Psoas muscle (tissue), 8 donors: ENCODE data around the gene NECAP2. TPM values are rescaled to one million over a fixed set of nuclear protein-coding genes. Genes with fewer than 3 reads are reported as not detected.
"Not testable (repeated sequence)": the region's sequence is repeated elsewhere in the genome, so short reads cannot be mapped to it uniquely, and the experiment has no call there.

Experiments
- ATAC-seq, 4 donors: fragments of 200-7000 bp; cut with Tn5 transposase; one replicate each; pipeline ENCODE4 v1.9.1; 2020; ENCODE audit warnings: moderate library complexity in 3 of 4, mild to moderate bottlenecking in 2 of 4
- DNase-seq, 2 donors: peaks; one replicate each; pipeline ENCODE4 v3.0.0-alpha.2; 2020
- H3K27ac ChIP-seq: fragments of 200-600 bp; one replicate; pipeline ENCODE4 v1.8.0; 2022
- H3K27me3 ChIP-seq, 3 donors: fragments of 200-600 bp in 1 of 3; one replicate each; pipeline versions ENCODE4 v1.6.1 to v1.8.0; 2013 to 2022; ENCODE audit warnings: low read length in 2 of 3, mild to moderate bottlenecking in 2 of 3, moderate library complexity in 1 of 3; ENCODE audit not compliant: insufficient read depth in 3 of 3
- H3K36me3 ChIP-seq, 2 donors: fragments of 200-600 bp in 1 of 2; one replicate each; pipeline versions ENCODE4 v1.6.1 to v1.8.0; 2013 to 2022; ENCODE audit warnings: low read depth in 1 of 2, mild to moderate bottlenecking in 1 of 2, moderate library complexity in 1 of 2; ENCODE audit not compliant: insufficient read depth in 1 of 2
- H3K4me1 ChIP-seq: fragments of 200-600 bp; one replicate; pipeline ENCODE4 v1.8.0; 2022
- H3K4me3 ChIP-seq: fragments of 200-600 bp; one replicate; pipeline ENCODE4 v1.8.0; 2022; ENCODE audit warnings: mild to moderate bottlenecking
- H3K9me3 ChIP-seq: fragments of 200-600 bp; one replicate; pipeline ENCODE4 v1.8.0; 2022
- WGBS, 3 donors: extraction: QIAGEN DNeasy Blood & Tissue Kit; methylation state at CpG; one replicate each; pipeline versions ENCODE4 v1.1.6 to v1.1.7; 2013; 5-methylcytosine and 5-hydroxymethylcytosine counted together
- intact Hi-C, 2 donors: fragments of 100-400 bp; cut with DNase I; formaldehyde crosslinking; loops; one replicate each; pipeline versions ENCODE4 v1.11.0 to v1.14.2; 2022
- polyA plus RNA-seq, 3 donors: library from polyadenylated mRNA; stranded (reverse); fragments of 200-250 nt; gene quantifications; one replicate each; pipeline ENCODE4 v1.2.3, GENCODE V29; 2013
- total RNA-seq, 4 donors: library from RNA; stranded (reverse); fragmentation: NEBNext Ultra II Directional in 2 of 4; extraction: Animal tissue kit (Norgen Biotek cat#: 25700) in 2 of 4; gene quantifications; one replicate each; pipeline versions ENCODE4 v1.2.1 to v1.2.4, GENCODE V29; 2021 to 2023
- TF ChIP-seq, protein P1 (sequence below): fragments of 200-600 bp; IDR thresholded peaks from one replicate; pipeline ENCODE4 v1.8.0; 2022; ENCODE audit warnings: antibody characterized with exemption
- donor health status: healthy with polysubstance abuse.
- donor health status: DM: no; HTN: no; CAD: no; lungs with moderate emphysema.
- donor health status: Bipolar disorder and iron deficiency.
- donor health status: healthy.
- donor health status: DM: yes; HTN: yes; CAD: no.
- donor health status: DM: no; HTN: no; CAD: no.
- donor health status: DM: no; HTN: no; CAD: no.
- donor health status: DM: yes; HTN: yes; CAD: no.

The NECAP2 gene
- total and polyA plus RNA-seq, 7 donors = 5.7 to 10.9 (median 10.5) TPM

DNA sequence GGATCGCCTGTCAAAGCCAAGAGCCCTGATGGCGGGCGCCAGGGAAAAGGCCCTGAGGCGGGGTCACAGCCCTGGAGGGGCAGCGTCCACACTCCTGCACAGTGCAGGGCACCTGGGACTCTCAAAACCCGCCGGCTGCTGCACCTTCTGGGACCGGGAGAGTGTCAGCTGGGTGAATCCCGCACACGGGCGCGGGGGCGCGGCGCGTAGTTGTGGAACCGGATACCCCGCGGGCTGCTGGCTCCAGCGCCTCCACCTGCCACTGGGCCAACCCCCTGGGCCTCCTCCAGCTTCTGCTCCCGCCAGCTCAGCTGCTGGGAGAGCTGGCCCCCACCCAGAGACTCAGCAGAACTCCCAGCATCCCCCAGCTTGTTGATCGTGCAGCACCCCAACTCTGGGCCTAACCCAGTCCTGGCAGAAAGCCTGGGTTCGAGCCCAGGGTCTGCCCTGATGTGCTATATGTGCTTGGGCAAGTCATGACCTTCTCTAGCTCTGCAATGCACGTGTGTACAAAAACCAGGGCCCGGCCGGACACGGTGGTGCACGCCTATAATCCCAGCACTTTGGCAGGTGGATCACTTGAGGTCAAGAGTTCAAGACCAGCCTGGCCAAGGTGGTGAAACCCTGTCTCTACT is 33.8 kb downstream of the NECAP2 start:
- no peaks in the 10 kb centered on the region for H3K9me3 ChIP-seq
- peak; percentile 74 to 88 (median 86) for ATAC-seq
- no peaks in the 10 kb centered on the region for H3K27me3 ChIP-seq
- H3K27ac ChIP-seq = no peak overlapping the region
- WGBS, 3 donors = 51 to 83% (median 60%) methylated on average over 22 to 28 of the region's 28 CpGs
- H3K4me1 ChIP-seq = no peaks in the 10 kb centered on the region
- TF ChIP-seq, protein P1, sequence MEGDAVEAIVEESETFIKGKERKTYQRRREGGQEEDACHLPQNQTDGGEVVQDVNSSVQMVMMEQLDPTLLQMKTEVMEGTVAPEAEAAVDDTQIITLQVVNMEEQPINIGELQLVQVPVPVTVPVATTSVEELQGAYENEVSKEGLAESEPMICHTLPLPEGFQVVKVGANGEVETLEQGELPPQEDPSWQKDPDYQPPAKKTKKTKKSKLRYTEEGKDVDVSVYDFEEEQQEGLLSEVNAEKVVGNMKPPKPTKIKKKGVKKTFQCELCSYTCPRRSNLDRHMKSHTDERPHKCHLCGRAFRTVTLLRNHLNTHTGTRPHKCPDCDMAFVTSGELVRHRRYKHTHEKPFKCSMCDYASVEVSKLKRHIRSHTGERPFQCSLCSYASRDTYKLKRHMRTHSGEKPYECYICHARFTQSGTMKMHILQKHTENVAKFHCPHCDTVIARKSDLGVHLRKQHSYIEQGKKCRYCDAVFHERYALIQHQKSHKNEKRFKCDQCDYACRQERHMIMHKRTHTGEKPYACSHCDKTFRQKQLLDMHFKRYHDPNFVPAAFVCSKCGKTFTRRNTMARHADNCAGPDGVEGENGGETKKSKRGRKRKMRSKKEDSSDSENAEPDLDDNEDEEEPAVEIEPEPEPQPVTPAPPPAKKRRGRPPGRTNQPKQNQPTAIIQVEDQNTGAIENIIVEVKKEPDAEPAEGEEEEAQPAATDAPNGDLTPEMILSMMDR = no peak
- intact Hi-C loops = no loop called here
- H3K4me3 ChIP-seq = no peak overlapping the region
- peaks cover 0 to 67% of the 10 kb centered on the region in 2 donors for H3K36me3 ChIP-seq
- DNase-seq = peak in 1 of 2 donors; percentile 72

- DNase-seq = peak in 1 of 2 donors; percentile 24
- H3K27me3 ChIP-seq, H3K27ac ChIP-seq, ATAC-seq, H3K4me3 ChIP-seq, H3K9me3 ChIP-seq, H3K4me1 ChIP-seq, intact Hi-C loops: not testable (repeated sequence)
- H3K36me3 ChIP-seq = peaks cover 0 to 73% of the 10 kb centered on the region in 2 donors
- 92 to 98% (median 96%) methylated on average over 2 of the region's 2 CpGs for WGBS, 3 donors
These were observed 34.4 kb downstream of the NECAP2 start for GRCh38 chr1:16474891-16475290.

DNA sequence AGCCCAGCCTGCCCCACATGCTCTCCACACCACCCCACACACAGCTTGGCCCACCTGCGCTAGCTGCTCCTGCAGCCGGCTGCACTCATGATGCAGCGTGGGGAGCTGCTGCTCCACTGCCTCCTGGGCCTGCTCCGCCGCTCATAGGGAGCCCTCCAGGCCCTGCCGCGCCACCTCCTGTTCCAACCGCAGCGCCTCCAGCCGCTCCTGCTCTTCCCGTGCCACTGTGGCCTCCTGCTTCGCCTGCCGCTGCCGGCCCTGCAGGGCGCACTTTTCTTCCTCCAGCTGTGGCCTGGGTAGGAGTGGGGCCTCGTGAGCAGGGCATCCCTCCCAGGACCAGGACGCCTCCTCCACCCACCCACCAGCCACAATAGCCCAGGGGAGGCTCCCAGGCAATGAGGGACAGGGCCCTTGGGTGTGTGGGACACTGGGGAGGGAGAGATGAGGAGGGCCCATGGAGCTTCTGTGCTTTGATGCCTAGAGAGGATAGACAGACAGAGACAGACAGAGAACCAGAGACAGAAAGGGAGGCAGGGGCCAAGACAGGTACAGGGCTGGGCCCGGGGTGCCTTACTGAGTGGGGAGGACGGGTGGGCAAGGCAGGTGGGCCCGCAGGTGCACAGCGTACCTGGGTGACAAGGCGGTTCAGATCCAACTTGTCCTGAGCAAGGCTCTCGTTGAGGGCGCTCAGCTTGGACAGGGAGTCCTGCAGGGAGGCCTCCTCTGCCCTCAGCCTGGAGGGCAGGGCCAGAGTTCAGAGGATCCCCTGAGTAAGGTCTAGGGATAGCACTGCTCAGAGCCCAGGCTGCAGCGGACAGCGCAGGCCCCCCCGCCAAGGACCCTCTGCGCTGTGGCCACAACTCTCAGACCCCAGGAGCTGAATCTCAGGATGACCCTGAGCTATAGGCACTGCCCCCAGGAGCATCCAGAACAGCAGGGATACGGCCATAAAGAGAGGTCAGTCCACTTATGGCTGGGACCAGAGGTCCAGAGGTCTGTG is 35.5 kb downstream of the NECAP2 start:
- ATAC-seq = peak in 1 of 4 donors; percentile 30
- WGBS, 3 donors = 92 to 94% (median 94%) methylated on average over 18 to 28 of the region's 29 CpGs

DNA sequence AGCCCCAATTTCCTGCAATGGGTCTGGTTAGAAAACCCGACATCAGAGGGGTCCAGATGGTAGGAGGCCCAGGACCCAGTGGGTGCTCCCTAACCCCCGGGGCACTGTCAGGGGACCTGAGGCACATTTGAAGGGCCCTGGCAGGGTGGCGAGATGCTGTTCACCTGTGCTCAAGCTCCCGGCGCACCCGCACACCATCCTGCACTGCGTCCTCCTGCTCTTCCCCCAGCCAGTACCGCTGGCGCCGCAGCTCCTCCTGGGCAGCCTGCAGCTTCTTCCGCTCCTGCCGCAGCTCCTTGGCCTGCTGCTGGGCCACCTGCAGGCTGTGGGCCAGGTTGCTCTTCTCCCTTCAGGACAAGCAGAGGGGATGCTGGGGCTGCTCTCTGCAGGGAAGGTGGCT is 37.6 kb downstream of the NECAP2 start:
- Histone ChIP-seq H3K27ac (no peak overlapping the region), H3K4me1 (no peaks in the 10 kb centered on the region), H3K4me3 (no peak overlapping the region), H3K36me3 (peaks cover 0 to 90% of the 10 kb centered on the region in 2 donors), H3K27me3 (no peaks in the 10 kb centered on the region), H3K9me3 (no peaks in the 10 kb centered on the region)
- WGBS, 3 donors = 93 to 98% (median 94%) methylated on average over 10 to 12 of the region's 12 CpGs
- ATAC-seq (no peak), DNase-seq (peak in 1 of 2 donors; percentile 32)
- TF ChIP-seq, protein P1 = no peak
- intact Hi-C loops = no loop called here

More for the DNA sequence above, 35.5 kb downstream of the NECAP2 start:
- H3K4me1 ChIP-seq, H3K27ac ChIP-seq, H3K9me3 ChIP-seq, intact Hi-C loops, H3K27me3 ChIP-seq, H3K4me3 ChIP-seq: not testable (repeated sequence)
- H3K36me3 ChIP-seq = peaks cover 0 to 84% of the 10 kb centered on the region in 2 donors
- DNase-seq = peak in 1 of 2 donors; percentile 46

GRCh38 chr1:16483146-16483545 is 42.6 kb downstream of the NECAP2 start:
- ATAC-seq = peak in 1 of 4 donors; percentile 20
- intact Hi-C loops = not testable (repeated sequence)
- H3K36me3 ChIP-seq = peaks cover 0 to 76% of the 10 kb centered on the region in 2 donors

DNA sequence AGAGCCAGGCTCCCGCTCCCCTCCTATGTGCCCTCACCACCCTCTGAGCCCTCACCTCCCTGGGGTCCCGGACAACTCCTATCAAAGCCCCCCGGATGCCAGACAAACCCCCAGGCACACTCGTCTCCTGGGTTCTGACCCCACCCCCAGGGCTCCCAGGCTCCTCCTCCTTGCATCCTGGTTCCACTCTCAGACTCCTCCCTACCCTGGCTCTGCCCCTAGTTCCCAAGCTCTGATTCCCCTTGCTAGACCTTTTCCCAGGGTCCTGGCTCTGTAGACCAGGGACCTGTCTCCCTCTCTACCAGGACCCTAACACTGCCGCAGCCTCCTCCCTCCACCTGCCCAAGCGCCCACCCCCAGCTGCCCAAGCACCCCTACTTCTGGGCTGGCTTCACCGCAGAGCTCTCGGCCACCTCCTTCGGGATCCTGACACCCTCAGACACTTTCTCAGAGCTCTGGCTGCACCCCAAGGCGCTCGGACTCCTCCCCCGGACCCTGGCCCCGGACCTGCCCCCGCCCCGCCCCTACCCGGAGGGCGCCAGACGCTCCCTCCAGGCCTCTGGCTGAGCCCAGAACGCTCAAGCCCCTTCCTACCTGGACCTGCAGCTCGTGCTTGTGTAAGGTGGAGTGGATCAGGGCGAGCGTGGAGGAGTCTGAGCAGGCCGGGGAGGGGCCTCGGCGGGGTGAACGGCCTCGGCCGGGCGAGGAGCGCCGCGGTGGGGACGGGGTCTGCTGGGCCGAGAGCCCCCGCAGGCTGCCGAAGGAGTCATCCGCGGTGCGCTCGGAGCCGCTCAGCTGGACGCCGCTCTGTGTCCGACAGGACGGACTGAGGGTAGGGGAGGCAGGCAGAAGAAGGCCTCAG is 43.3 kb downstream of the NECAP2 start:
- H3K9me3 ChIP-seq, H3K27ac ChIP-seq, H3K4me3 ChIP-seq, ATAC-seq, DNase-seq, intact Hi-C loops, H3K4me1 ChIP-seq, H3K27me3 ChIP-seq: not testable (repeated sequence)
- 89 to 93% (median 89%) methylated on average over 15 to 45 of the region's 45 CpGs for WGBS, 3 donors
- peaks cover 0 to 70% of the 10 kb centered on the region in 2 donors for H3K36me3 ChIP-seq

More at GRCh38 chr1:16483146-16483545, 42.6 kb downstream of the NECAP2 start:
- H3K9me3 ChIP-seq, H3K27ac ChIP-seq, H3K27me3 ChIP-seq, H3K4me3 ChIP-seq, DNase-seq, H3K4me1 ChIP-seq: not testable (repeated sequence)
- WGBS, 3 donors = 96 to 99% (median 98%) methylated on average over 16 to 26 of the region's 26 CpGs
